GM18868 (cell line): ENCODE results near the gene MMAB.

Experiments used
- ATAC-seq: cut with Tn5 transposase; IDR thresholded peaks from one replicate; pipeline ENCODE4 v1.9.1; 2021; ENCODE audit warnings: mild to moderate bottlenecking, moderate library complexity; ENCODE audit not compliant: unreplicated experiment

The MMAB gene

GRCh38 chr12:109519787-109520186 lies 53.5 kb downstream of the MMAB start:
- no peak for ATAC-seq

GRCh38 chr12:109518820-109519665 lies 54.3 kb downstream of the MMAB start:
- no peak for ATAC-seq

DNA sequence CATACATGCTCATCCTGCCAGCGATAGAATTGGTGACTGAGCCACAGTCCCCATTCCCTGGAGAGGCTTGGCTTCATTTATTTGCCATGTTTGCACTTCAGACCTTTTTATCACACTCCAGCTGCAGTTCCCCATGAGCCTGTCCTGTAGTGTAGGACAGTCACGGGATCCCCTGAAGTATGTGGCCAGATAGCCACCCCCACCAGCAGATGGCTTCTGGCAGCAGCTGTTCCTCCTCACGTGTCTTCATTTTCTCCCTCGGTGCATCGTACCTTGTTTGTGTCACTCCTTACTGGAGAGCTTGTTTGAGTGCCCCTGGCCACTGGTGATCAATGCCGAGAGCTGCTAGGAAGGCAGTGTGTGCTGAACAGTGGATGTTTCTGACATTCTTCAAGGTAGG lies 55.7 kb downstream of the MMAB start:
- ATAC-seq, result no peak

DNA sequence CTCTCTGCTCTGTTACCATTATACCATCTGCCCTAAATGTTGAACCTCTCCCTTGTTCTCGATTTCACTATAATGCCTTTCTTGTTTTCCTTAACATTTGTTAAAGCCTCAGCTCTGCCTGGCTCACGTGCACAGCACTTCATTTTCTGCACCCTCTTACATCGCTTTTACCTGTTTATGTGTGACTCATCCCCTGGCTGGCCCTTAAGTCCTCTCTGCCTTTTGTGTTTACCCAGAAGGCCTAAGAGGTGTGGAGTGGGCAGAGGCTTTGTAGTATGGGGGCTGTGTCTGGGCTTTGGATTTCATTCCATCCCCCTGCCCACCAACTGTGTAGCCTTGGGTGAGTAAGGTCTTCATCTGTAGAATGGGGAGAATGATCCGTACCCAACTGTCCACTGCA lies 59.3 kb downstream of the MMAB start:
- no peak for ATAC-seq

- ATAC-seq, result no peak
Observed at GRCh38 chr12:109513051-109513450, 60.3 kb downstream of the MMAB start.

- ATAC-seq, result no peak
Observed at GRCh38 chr12:109512608-109513007, 60.7 kb downstream of the MMAB start.

DNA sequence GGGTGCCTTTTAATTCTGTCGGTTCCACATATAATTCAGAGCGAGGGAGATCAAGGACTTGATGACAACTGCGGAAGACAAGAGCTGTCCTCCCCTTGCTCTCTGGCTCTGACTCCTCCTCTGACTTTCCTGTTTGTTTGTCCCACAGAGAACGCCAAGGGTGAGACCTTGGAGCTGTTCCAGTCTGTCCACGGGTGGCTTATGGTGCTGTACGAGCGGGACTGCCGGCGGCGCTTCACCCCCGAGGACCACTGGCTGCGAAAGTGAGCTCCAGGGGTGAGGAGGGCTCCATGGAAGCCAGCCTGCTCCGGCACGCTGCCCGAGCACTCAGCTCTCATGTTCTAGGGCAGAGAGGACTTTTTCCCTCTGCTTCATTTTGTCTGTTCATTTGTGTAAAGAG lies 63.1 kb downstream of the MMAB start:
- no peak for ATAC-seq

DNA sequence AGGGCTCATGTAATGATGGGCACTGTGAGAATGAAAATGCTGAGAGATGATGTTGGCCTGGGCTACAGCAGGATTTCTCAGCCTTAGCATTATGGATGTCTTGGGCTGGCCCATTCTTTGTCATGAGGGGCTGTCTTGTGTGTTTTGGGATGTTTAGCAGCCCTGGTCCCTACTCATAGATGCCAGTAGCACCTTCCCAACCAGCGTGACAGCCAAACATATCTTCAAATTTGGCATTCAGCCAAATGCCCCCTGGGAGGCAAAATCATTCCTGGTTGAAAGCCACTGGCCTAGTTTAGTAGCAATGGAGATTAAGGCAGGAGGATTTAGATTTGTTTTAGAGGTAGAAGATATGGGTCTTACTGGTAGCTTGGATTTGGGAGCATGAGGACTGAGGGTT lies 69.2 kb downstream of the MMAB start:
- no peak for ATAC-seq
